Measurements from ENCODE around the gene ZNF526.
A peak's percentile ranks its signal among the peaks of the same experiment; 100 is the strongest.
"Not testable (repeated sequence)": the region's sequence is repeated elsewhere in the genome, so short reads cannot be mapped to it uniquely, and the experiment has no call there.

ZNF526 gene

GRCh38 chr19:42266928-42267603, 47.0 kb downstream of the ZNF526 start:
- not testable (repeated sequence) for DNase-seq

- no peak for DNase-seq
Observed at GRCh38 chr19:42267644-42268141, 47.6 kb downstream of the ZNF526 start.

DNA sequence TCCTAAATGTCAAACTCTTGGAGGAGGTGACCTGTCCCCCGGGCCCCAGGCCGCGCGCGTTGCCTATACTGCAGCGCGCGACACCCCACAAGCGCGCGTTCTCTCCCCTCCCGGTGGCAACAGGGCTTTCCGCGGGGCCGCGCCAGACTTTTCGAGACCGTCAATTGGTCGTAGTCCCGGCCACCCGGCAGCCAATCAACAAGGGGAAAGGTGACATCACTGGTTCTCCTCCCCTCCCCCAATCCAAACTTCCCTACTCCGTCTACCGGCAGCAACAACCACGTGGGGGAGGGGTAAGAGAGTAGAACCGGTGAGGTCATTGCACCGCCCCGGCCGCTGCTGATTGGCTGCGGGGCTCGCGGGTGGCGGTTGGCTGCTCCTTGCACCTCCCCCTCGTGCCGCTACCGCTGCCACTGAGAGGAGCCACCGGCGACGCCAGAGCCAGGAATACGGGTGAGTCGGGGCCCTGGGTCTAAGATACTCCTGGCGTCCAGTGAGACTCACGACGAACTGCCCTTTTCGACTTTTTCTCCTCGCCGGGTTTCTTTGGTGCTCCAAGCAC, 48.1 kb downstream of the ZNF526 start:
- peak; percentile 100 for DNase-seq

DNA sequence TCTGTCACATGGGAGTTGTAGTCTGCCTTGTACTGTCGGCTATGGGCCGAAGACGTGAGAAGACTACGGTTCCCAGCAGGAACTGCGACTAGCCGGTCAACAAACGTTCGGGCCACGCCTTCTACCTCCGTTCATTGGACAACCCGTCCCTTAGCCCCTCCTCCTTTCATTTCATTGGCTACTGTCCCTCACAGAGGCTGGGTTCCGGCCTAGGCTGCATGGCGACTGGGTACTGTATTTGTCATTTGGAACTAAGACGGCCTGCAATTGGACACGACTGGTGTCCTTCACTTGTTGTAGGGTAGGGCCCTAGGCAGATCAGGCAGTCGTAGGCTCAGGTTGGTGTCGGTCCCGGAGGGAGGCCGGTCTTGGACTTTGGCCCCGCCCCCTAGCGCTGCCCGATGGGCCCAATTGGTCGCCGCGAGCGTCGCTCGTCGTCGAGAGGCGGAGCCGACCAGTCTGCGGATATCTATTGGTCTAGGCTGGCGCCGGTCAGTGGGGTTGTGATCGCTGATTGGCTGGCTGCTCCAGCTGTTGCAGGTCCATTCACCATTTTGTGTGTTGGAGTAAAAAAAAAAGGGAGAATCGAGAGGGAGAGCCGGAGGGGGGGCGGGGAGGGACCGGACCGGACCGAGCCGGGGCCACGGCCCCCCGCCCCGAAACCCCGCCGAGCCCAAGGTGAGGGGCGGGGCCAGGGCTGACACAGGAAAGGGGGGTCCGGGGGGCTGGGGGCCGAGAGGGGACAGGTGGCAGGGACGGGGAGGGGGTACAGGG, 48.8 kb downstream of the ZNF526 start, which contains the start of gene CIC:
Gene CIC, plus strand, starts transcription at position 549 of the 774 bp plus-strand sequence. CDS start 2,532 bp downstream, outside the sequence.
- peak; percentile 100 for DNase-seq

GRCh38 chr19:42269478-42270345, 49.6 kb downstream of the ZNF526 start:
- DNase-seq, result peak; percentile 38

- peak; percentile 60 for DNase-seq
Observed at GRCh38 chr19:42270346-42271044, 50.4 kb downstream of the ZNF526 start.

- no peak for DNase-seq
Observed at GRCh38 chr19:42271045-42271419, 50.9 kb downstream of the ZNF526 start.

GRCh38 chr19:42271861-42272534, 51.9 kb downstream of the ZNF526 start:
- DNase-seq, result peak; percentile 18

- DNase-seq, result peak; percentile 23
Observed at GRCh38 chr19:42272535-42272897, 52.4 kb downstream of the ZNF526 start.

DNA sequence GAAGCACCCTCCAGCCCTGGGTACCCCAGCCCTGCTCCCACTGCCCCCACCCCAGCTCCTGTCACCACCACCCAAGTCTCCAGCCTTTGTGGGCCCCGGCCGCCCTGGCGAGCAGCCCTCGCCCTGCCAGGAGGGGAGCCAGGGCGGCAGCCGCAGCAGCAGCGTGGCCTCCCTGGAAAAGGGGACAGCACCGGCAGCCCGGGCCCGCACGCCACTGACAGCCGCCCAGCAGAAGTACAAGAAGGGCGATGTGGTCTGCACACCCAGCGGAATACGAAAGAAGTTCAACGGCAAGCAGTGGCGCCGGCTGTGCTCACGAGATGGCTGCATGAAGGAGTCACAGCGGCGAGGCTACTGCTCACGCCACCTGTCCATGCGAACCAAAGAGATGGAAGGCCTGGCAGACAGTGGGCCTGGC, 52.9 kb downstream of the ZNF526 start:
- DNase-seq, result no peak

GRCh38 chr19:42273407-42274064, 53.4 kb downstream of the ZNF526 start:
- no peak for DNase-seq

- DNase-seq, result no peak
Observed at GRCh38 chr19:42274065-42274682, 54.1 kb downstream of the ZNF526 start.

GRCh38 chr19:42275103-42275502, 55.0 kb downstream of the ZNF526 start:
- DNase-seq, result no peak

GRCh38 chr19:42275517-42275916, 55.4 kb downstream of the ZNF526 start:
- no peak for DNase-seq

GRCh38 chr19:42276284-42276683, 56.2 kb downstream of the ZNF526 start:
- peak; percentile 21 for DNase-seq

- no peak for DNase-seq
Observed at GRCh38 chr19:42276821-42277220, 56.7 kb downstream of the ZNF526 start.
